K562 (cell line): ENCODE results near the gene ZNF607. TPM values are rescaled to one million over a fixed set of nuclear protein-coding genes. Genes with fewer than 3 reads are reported as not detected.

Experiments used
- ATF4 ChIP-seq: fragments of 450-650 bp; formaldehyde crosslinking; IDR thresholded peaks from 2 replicates; pipeline ENCODE4 v1.4.0; 2022; ENCODE audit warnings: mild to moderate bottlenecking, moderate library complexity
- BCLAF1 ChIP-seq, 2 experiments: fragments of 450-650 bp in 1 of 2; IDR thresholded peaks; 2 replicates each; pipeline ENCODE4 v1.6.1; 2011 to 2017; ENCODE audit warnings: low read depth in 2 of 2, antibody characterized with exemption in 1 of 2, borderline replicate concordance in 1 of 2, low read length in 1 of 2, mild to moderate bottlenecking in 1 of 2, mixed read lengths in 1 of 2; ENCODE audit not compliant: control insufficient read depth in 1 of 2
- BRD4 ChIP-seq: fragments of 200-600 bp; sonication (generic); IDR thresholded peaks from 2 replicates; pipeline ENCODE4 v1.6.1; 2017; ENCODE audit warnings: inconsistent platforms
- FOXJ2 ChIP-seq: fragments of 200-800 bp; sonication (Bioruptor generic); IDR thresholded peaks from 2 replicates; pipeline ENCODE4 v1.6.1; 2016; ENCODE audit warnings: missing genetic modification characterization, missing compliant biosample characterization
- HOXB6 ChIP-seq: fragments of 250-450 bp; sonication (Bioruptor Pico); IDR thresholded peaks from 2 replicates; pipeline ENCODE4 v1.5.1; 2022; ENCODE audit warnings: mild to moderate bottlenecking, borderline replicate concordance
- NFIC ChIP-seq: fragments of 450-650 bp; IDR thresholded peaks from 2 replicates; pipeline ENCODE4 v1.6.1; 2017; ENCODE audit warnings: mild to moderate bottlenecking, inconsistent platforms
- OTX1 ChIP-seq: fragments of 450-650 bp; formaldehyde crosslinking; IDR thresholded peaks from 2 replicates; pipeline ENCODE4 v1.4.0; 2022; ENCODE audit warnings: mild to moderate bottlenecking
- PHB ChIP-seq: fragments of 250-450 bp; sonication (Bioruptor Pico); IDR thresholded peaks from 2 replicates; pipeline ENCODE4 v1.5.0; 2021
- PKNOX1 ChIP-seq: fragments of 450-650 bp; IDR thresholded peaks from 2 replicates; pipeline ENCODE4 v1.6.1; 2016
- PTBP1 ChIP-seq: fragments of 200-400 bp; formaldehyde crosslinking; IDR thresholded peaks from 2 replicates; pipeline ENCODE4 v1.6.1; 2017; ENCODE audit warnings: low read depth, low read length
- REST ChIP-seq, 2 experiments: fragments of 450-650 bp; formaldehyde crosslinking in 1 of 2; IDR thresholded peaks; 2 replicates each; pipeline versions ENCODE4 v1.4.0 to v1.6.1; 2014 to 2020; ENCODE audit warnings: mild to moderate bottlenecking in 2 of 2, borderline replicate concordance in 1 of 2, low read depth in 1 of 2
- ZC3H8 ChIP-seq: fragments of 450-650 bp; IDR thresholded peaks from 2 replicates; pipeline ENCODE4 v1.6.1; 2017
- ZFP1 ChIP-seq: fragments of 450-650 bp; formaldehyde crosslinking; IDR thresholded peaks from 2 replicates; pipeline ENCODE4 v1.4.0; 2020; ENCODE audit warnings: mild to moderate bottlenecking, mixed read lengths
- ZFP30 ChIP-seq: fragments of 250-450 bp; sonication (Bioruptor Pico); IDR thresholded peaks from 2 replicates; pipeline ENCODE4 v1.8.0; 2022; ENCODE audit warnings: moderate library complexity, mild to moderate bottlenecking, inconsistent platforms, borderline replicate concordance
- polyA plus RNA-seq, 8 experiments: library from polyadenylated mRNA; depleted of rRNA in 4 of 8; stranded (reverse) in 5 of 8; unstranded in 3 of 8; fragments of >200 nt; fragmentation: Nextera tagmentation in 2 of 8; fragmentation: Illumina TruSeq in 1 of 8; extraction: Ambion mirVana in 2 of 8; extraction: Trizol in 1 of 8; gene quantifications; 2 replicates each; pipeline versions ENCODE4 v1.2.1 to v1.2.3, GENCODE V29; 2011 to 2014; ENCODE audit warnings: inconsistent platforms in 1 of 8, missing spikeins in 1 of 8
- total RNA-seq, 7 experiments: library from RNA; depleted of rRNA in 6 of 7; stranded (reverse); fragments of >200 nt in 6 of 7; fragmentation: Illumina TruSeq in 2 of 7; extraction: Trizol in 2 of 7; gene quantifications; 2 replicates each; pipeline versions ENCODE4 v1.2.1 to v1.2.3, GENCODE V29; 2011 to 2021; ENCODE audit warnings: low replicate concordance in 1 of 7

The ZNF607 gene
- total and polyA plus RNA-seq, 9 of the 15 experiments (the other 6 are each of a cell fraction or from before 2014, with no cell fraction given): 0.65 to 5.1 (median 3.6) TPM

- TF ChIP-seq REST (IDR thresholded peaks at IDR 0.05; ENCODE audit: borderline replicate concordance) (no peak; the same call in 1 of the 2 replicates), REST (CRISPR knock-in tag; IDR thresholded peaks at IDR 0.05; ENCODE audit: low read depth) (peak; percentile 51; the same call in 1 of the 2 replicates), BRD4 (peak; percentile 35; the same call in 1 of the 2 replicates), ZC3H8 (no peak), PKNOX1 (no peak), BCLAF1 (IDR thresholded peaks at IDR 0.05; ENCODE audit: borderline replicate concordance in 1 of 2, control insufficient read depth in 1 of 2, low read depth in 2 of 2, low read length in 1 of 2) (no peak), ZFP1 (CRISPR knock-in tag) (no peak), NFIC (no peak), PTBP1 (no peak), HOXB6 (CRISPR knock-in tag) (no peak), FOXJ2 (tag) (no peak), OTX1 (no peak), ZFP30 (CRISPR knock-in tag) (no peak), ATF4 (CRISPR knock-in tag) (no peak), PHB (CRISPR knock-in tag) (no peak)
These were observed 64.8 kb downstream of the ZNF607 start (continued) for GRCh38 chr19:37654629-37655300.
